CD4-positive, alpha-beta T cell treated with Interleukin-21 for 1 hour (primary cell): ENCODE results near the gene KRT1.
"Not testable (repeated sequence)": the region's sequence is repeated elsewhere in the genome, so short reads cannot be mapped to it uniquely, and the experiment has no call there.

Source experiments
- DNase-seq: peaks from one replicate; pipeline ENCODE4 v3.0.0-alpha.2; 2020

The KRT1 gene

GRCh38 chr12:52680363-52680762 lies at the start of gene KRT1:
KRT1 (minus strand) TSS chr12:52680407; CDS start chr12:52680348, 59 bp downstream.
- DNase-seq: no peak

- DNase-seq: no peak
Measured at GRCh38 chr12:52729147-52729546, 48.9 kb upstream of the KRT1 start.

GRCh38 chr12:52728374-52728773 lies 48.2 kb upstream of the KRT1 start:
- no peak for DNase-seq

GRCh38 chr12:52727037-52727436 lies 46.8 kb upstream of the KRT1 start:
- DNase-seq: no peak

GRCh38 chr12:52726451-52726850 lies 46.2 kb upstream of the KRT1 start:
- no peak for DNase-seq

- DNase-seq: no peak
Measured at GRCh38 chr12:52724384-52724783, 44.2 kb upstream of the KRT1 start.

- DNase-seq: no peak
Measured at GRCh38 chr12:52722680-52723079, 42.5 kb upstream of the KRT1 start.

- DNase-seq: no peak
Measured at GRCh38 chr12:52721838-52722470, 41.7 kb upstream of the KRT1 start.

- no peak for DNase-seq
Measured at GRCh38 chr12:52720365-52720886, 40.2 kb upstream of the KRT1 start.

GRCh38 chr12:52716061-52716460 lies 35.9 kb upstream of the KRT1 start:
- no peak for DNase-seq

- no peak for DNase-seq
Measured at GRCh38 chr12:52715416-52715815, 35.2 kb upstream of the KRT1 start.

- no peak for DNase-seq
Measured at GRCh38 chr12:52714887-52715281, 34.7 kb upstream of the KRT1 start.

GRCh38 chr12:52713960-52714886 lies 34.0 kb upstream of the KRT1 start:
- no peak for DNase-seq

- not testable (repeated sequence) for DNase-seq
Measured at GRCh38 chr12:52712122-52712521, 31.9 kb upstream of the KRT1 start.

GRCh38 chr12:52710730-52711129 lies 30.5 kb upstream of the KRT1 start:
- no peak for DNase-seq

- DNase-seq: no peak
Measured at GRCh38 chr12:52708010-52708409, 27.8 kb upstream of the KRT1 start.

- DNase-seq: no peak
Measured at GRCh38 chr12:52704464-52704863, 24.3 kb upstream of the KRT1 start.

- no peak for DNase-seq
Measured at GRCh38 chr12:52703878-52704277, 23.7 kb upstream of the KRT1 start.

GRCh38 chr12:52703424-52703823 lies 23.2 kb upstream of the KRT1 start, which contains the start of gene KRT77:
KRT77 (minus strand) TSS chr12:52703524; CDS start chr12:52703434, 90 bp downstream.
- no peak for DNase-seq

GRCh38 chr12:52702338-52702737 lies 22.1 kb upstream of the KRT1 start:
- DNase-seq: no peak

- no peak for DNase-seq
Measured at GRCh38 chr12:52701281-52701680, 21.1 kb upstream of the KRT1 start.

- DNase-seq: no peak
Measured at GRCh38 chr12:52699960-52700359, 19.8 kb upstream of the KRT1 start.

GRCh38 chr12:52699373-52699772 lies 19.2 kb upstream of the KRT1 start:
- no peak for DNase-seq
